Smooth muscle cell (in vitro differentiated cells): ENCODE results near the gene RBPJL. TPM values are rescaled to one million over a fixed set of nuclear protein-coding genes. Genes with fewer than 3 reads are reported as not detected.

ENCODE experiments used
- DNase-seq: peaks from one replicate; lab custom pipeline; 2025; ENCODE audit not compliant: unreplicated experiment; lab: John Stamatoyannopoulos, UW
- H2AFZ ChIP-seq: fragments of 200-600 bp; sonication (generic); 2 replicates; pipeline ENCODE4 v1.6.0; 2016; ENCODE audit warnings: antibody characterized with exemption, low read depth, mild to moderate bottlenecking
- H3F3A ChIP-seq: fragments of 200-600 bp; sonication (generic); 2 replicates; pipeline ENCODE4 v1.6.0; 2017; ENCODE audit warnings: antibody characterized with exemption, low read depth
- H3K27ac ChIP-seq: fragments of 200-600 bp; sonication (generic); 2 replicates; pipeline ENCODE4 v1.5.1; 2016; ENCODE audit warnings: low read depth, mild to moderate bottlenecking
- H3K27me3 ChIP-seq: fragments of 200-600 bp; sonication (generic); 2 replicates; pipeline ENCODE4 v1.6.1; 2016; ENCODE audit warnings: low read depth, mild to moderate bottlenecking
- H3K36me3 ChIP-seq: fragments of 200-600 bp; sonication (generic); 2 replicates; pipeline ENCODE4 v1.5.1; 2016; ENCODE audit warnings: low read depth
- H3K4me1 ChIP-seq: fragments of 200-600 bp; sonication (generic); 2 replicates; pipeline ENCODE4 v1.5.1; 2016; ENCODE audit warnings: low read depth
- H3K4me2 ChIP-seq: fragments of 200-600 bp; sonication (generic); 2 replicates; pipeline ENCODE4 v1.6.0; 2016; ENCODE audit warnings: mild to moderate bottlenecking
- H3K4me3 ChIP-seq: fragments of 200-600 bp; sonication (generic); 2 replicates; pipeline ENCODE4 v1.5.1; 2016; ENCODE audit warnings: mild to moderate bottlenecking
- H3K79me2 ChIP-seq: fragments of 200-600 bp; sonication (generic); 2 replicates; pipeline ENCODE4 v1.6.0; 2016; ENCODE audit warnings: low read depth, mild to moderate bottlenecking
- H3K9ac ChIP-seq: fragments of 200-600 bp; sonication (generic); 2 replicates; pipeline ENCODE4 v1.6.0; 2016; ENCODE audit warnings: low read depth
- H3K9me3 ChIP-seq: fragments of 200-600 bp; sonication (generic); replicated peaks from 2 replicates; pipeline ENCODE4 v1.5.1; 2016; ENCODE audit warnings: low read depth
- H4K20me1 ChIP-seq: fragments of 200-600 bp; sonication (generic); 2 replicates; pipeline ENCODE4 v1.6.0; 2016; ENCODE audit warnings: low read depth
- CTCF ChIP-seq: fragments of 200-600 bp; sonication (generic); IDR thresholded peaks from 2 replicates; pipeline ENCODE4 v1.5.1; 2017; ENCODE audit warnings: borderline replicate concordance, mild to moderate bottlenecking, antibody characterized with exemption; ENCODE audit not compliant: insufficient read depth, poor library complexity, severe bottlenecking
- WGBS: methylation state at CpG from one replicate; pipeline ENCODE4 v1.1.7; 2016; ENCODE audit warnings: low lambda C conversion rate; 5-methylcytosine and 5-hydroxymethylcytosine counted together
- polyA plus RNA-seq: library from polyadenylated mRNA; unstranded; fragments of >200 nt; fragmentation: Nextera tagmentation; extraction: Ambion mirVana; gene quantifications from 2 replicates; pipeline ENCODE4 v1.2.1, GENCODE V29; 2016
- total RNA-seq: library from RNA; depleted of rRNA; stranded (reverse); fragments of >200 nt; gene quantifications from 2 replicates; pipeline ENCODE4 v1.2.3, GENCODE V29; 2014

RBPJL gene
- total and polyA plus RNA-seq, 2 experiments from 2014 or later: not detected

DNA sequence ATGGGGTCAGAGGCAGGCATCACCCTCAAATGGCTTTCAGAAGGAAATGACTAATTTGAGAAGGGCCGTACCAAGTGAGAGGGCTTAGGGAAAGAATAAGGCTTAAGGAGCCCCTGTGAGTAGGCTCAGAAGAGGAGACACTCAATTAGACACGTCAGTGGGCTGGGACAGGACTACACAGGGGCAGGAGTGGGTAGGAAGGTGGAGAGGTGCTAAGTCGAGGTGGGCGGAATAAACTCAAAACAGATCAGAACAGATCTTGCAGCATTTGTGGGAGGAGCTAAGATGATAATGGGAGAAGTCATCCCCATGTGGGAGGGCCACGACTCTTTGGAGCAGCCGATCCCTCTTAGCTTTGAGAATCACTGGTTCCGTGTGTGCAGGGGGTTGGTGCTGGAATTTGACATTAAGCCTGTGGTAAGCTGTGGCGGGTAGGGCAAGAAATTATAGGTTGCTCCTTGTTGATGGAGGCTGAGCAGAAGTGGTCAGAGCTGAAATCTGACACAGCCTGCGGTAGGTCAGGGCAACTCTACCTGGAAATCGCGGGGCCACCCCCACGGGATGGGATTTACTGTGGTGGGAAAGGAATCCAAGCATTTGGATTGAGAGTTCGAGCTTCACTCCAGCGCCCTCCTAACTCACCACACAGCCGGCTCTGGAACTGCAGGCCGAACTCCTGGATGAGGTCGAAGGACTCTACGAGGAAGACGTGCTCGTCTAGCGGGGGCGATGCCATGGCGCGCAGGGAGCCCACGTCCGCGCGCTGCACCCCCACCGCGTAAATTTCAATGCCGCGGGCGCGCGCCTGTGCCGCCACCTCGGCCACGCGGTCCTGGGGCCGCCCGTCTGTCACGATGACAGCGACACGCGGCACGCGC lies 2.8 kb upstream of the RBPJL start:
- no peak for DNase-seq
- Histone ChIP-seq H3K9ac (no peak overlapping the region), H3K4me3 (no peak overlapping the region), H3K4me1 (no peaks in the 10 kb centered on the region), H3K9me3 (no peaks in the 10 kb centered on the region), H2AFZ (no peak overlapping the region), H4K20me1 (no peaks in the 10 kb centered on the region), H3F3A (no peaks in the 10 kb centered on the region), H3K4me2 (no peak overlapping the region), H3K27me3 (no peaks in the 10 kb centered on the region), H3K79me2 (no peaks in the 10 kb centered on the region), H3K27ac (no peak overlapping the region), H3K36me3 (no peaks in the 10 kb centered on the region)
- 90% methylated on average over 47 of the region's 47 CpGs for WGBS
- no peak for TF ChIP-seq CTCF

GRCh38 chr20:45304464-45304999 lies 2.1 kb upstream of the RBPJL start:
- 97% methylated on average over 43 of the region's 43 CpGs for WGBS
- H3K4me3 ChIP-seq: no peak overlapping the region

DNA sequence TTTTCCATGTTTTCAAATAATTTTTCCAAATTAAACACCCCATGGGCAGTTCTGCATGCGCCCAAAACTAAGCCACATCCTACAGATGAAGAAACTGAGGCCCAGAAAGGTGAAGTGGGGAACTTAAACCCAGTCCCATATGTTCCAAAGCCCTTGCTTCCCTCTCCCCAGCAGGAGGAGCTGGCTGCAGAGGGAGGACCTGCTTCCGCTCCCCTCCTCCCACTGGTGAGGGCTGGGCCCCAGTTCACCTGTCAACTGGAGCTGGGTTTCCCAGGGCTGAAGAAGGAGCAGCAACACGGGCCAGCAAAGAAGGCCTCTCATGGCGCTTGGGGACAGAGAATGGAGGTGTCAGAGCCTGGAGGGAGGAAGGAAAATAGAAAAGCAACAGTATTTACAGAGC lies 1.4 kb upstream of the RBPJL start:
- Histone ChIP-seq H3F3A (no peaks in the 10 kb centered on the region), H2AFZ (no peak overlapping the region), H4K20me1 (no peaks in the 10 kb centered on the region), H3K27ac (no peak overlapping the region), H3K27me3 (no peaks in the 10 kb centered on the region), H3K9me3 (no peaks in the 10 kb centered on the region), H3K9ac (no peak overlapping the region), H3K79me2 (no peaks in the 10 kb centered on the region), H3K4me1 (no peaks in the 10 kb centered on the region), H3K4me2 (no peak overlapping the region), H3K4me3 (no peak overlapping the region), H3K36me3 (no peaks in the 10 kb centered on the region)
- TF ChIP-seq CTCF: no peak
- no peak for DNase-seq
- WGBS: 85% methylated on average over 4 of the region's 4 CpGs

More at GRCh38 chr20:45304464-45304999, 2.1 kb upstream of the RBPJL start:
- no peak overlapping the region for H3K4me2 ChIP-seq
- no peaks in the 10 kb centered on the region for H3K9me3 ChIP-seq
- no peak overlapping the region for H3K9ac ChIP-seq
- no peaks in the 10 kb centered on the region for H3F3A ChIP-seq
- no peaks in the 10 kb centered on the region for H3K79me2 ChIP-seq
- no peaks in the 10 kb centered on the region for H3K27me3 ChIP-seq
- H3K36me3 ChIP-seq: no peaks in the 10 kb centered on the region
- no peaks in the 10 kb centered on the region for H3K4me1 ChIP-seq
- no peak overlapping the region for H3K27ac ChIP-seq
- H2AFZ ChIP-seq: no peak overlapping the region
- TF ChIP-seq CTCF: no peak
- H4K20me1 ChIP-seq: no peaks in the 10 kb centered on the region
- DNase-seq: no peak
